ENCODE data around the gene ZBTB8A.

DNA sequence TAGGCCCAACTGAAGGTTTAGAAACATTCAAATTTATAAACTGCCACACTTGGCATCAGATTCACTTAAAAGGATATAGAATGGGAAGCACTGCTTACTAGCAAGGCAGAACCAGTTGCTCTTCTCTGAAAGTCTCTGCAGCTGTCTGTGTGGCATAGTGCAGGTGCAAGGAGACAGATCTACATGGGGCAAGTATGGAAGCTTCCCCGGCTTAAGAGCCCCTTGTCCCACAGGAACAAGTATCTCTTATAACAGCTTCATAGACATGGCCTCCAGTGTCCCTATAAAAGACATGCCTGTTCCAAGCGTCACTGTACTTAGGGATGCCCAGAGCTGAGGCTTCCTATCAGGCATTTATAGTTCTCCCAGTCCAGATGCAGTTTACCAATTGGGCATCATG lies 47.8 kb upstream of the ZBTB8A start:
- TF ChIP-seq, protein P1, sequence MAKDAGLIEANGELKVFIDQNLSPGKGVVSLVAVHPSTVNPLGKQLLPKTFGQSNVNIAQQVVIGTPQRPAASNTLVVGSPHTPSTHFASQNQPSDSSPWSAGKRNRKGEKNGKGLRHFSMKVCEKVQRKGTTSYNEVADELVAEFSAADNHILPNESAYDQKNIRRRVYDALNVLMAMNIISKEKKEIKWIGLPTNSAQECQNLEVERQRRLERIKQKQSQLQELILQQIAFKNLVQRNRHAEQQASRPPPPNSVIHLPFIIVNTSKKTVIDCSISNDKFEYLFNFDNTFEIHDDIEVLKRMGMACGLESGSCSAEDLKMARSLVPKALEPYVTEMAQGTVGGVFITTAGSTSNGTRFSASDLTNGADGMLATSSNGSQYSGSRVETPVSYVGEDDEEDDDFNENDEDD (CRISPR knock-in tag; IDR thresholded peaks at IDR 0.05; ENCODE audit: borderline replicate concordance): no peak
- TF ChIP-seq SIN3B (IDR thresholded peaks at IDR 0.05; ENCODE audit: low read length) (no peak), NFRKB (IDR thresholded peaks at IDR 0.05) (no peak), HNRNPL (IDR thresholded peaks at IDR 0.05; ENCODE audit: low read depth, low read length) (no peak)
- TF ChIP-seq, protein P2, sequence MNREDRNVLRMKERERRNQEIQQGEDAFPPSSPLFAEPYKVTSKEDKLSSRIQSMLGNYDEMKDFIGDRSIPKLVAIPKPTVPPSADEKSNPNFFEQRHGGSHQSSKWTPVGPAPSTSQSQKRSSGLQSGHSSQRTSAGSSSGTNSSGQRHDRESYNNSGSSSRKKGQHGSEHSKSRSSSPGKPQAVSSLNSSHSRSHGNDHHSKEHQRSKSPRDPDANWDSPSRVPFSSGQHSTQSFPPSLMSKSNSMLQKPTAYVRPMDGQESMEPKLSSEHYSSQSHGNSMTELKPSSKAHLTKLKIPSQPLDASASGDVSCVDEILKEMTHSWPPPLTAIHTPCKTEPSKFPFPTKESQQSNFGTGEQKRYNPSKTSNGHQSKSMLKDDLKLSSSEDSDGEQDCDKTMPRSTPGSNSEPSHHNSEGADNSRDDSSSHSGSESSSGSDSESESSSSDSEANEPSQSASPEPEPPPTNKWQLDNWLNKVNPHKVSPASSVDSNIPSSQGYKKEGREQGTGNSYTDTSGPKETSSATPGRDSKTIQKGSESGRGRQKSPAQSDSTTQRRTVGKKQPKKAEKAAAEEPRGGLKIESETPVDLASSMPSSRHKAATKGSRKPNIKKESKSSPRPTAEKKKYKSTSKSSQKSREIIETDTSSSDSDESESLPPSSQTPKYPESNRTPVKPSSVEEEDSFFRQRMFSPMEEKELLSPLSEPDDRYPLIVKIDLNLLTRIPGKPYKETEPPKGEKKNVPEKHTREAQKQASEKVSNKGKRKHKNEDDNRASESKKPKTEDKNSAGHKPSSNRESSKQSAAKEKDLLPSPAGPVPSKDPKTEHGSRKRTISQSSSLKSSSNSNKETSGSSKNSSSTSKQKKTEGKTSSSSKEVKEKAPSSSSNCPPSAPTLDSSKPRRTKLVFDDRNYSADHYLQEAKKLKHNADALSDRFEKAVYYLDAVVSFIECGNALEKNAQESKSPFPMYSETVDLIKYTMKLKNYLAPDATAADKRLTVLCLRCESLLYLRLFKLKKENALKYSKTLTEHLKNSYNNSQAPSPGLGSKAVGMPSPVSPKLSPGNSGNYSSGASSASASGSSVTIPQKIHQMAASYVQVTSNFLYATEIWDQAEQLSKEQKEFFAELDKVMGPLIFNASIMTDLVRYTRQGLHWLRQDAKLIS (CRISPR knock-in tag; IDR thresholded peaks at IDR 0.05): no peak

Data from HepG2 (cell line).